ENCODE results near the gene VIP.
"Not testable (repeated sequence)": the region's sequence is repeated elsewhere in the genome, so short reads cannot be mapped to it uniquely, and the experiment has no call there.

The VIP gene

GRCh38 chr6:152750694-152751093 is at the start of gene VIP:
VIP (plus strand) TSS chr6:152750797; CDS start chr6:152752178, 1,381 bp downstream.
- no peaks in the 10 kb centered on the region for H3K4me1 Mint-ChIP-seq
- ATAC-seq (replicated peaks) (peak in 1 of 2 donors; percentile 19), DNase-seq (no peak)
- no peaks in the 10 kb centered on the region for H3K9me3 Mint-ChIP-seq
- peaks cover 0 to 5% of the 10 kb centered on the region in 2 donors for H3K27me3 Mint-ChIP-seq
- no peak within 1 kb of the TSS for H3K4me3 Mint-ChIP-seq
- no peak within 1 kb of the TSS for H3K27ac Mint-ChIP-seq
- H3K36me3 Mint-ChIP-seq: no peaks in the 10 kb centered on the region

- ATAC-seq (replicated peaks): peak in 1 of 2 donors; percentile 23
- no peak overlapping the region for H3K4me3 Mint-ChIP-seq
Observed at GRCh38 chr6:152701081-152701862, 49.3 kb upstream of the VIP start.

GRCh38 chr6:152701863-152702401 is 48.7 kb upstream of the VIP start:
- Mint-ChIP-seq H3K4me1 (no peaks in the 10 kb centered on the region), H3K9me3 (no peaks in the 10 kb centered on the region), H3K36me3 (no peaks in the 10 kb centered on the region), H3K27me3 (peaks cover 11 to 15% of the 10 kb centered on the region in 2 donors), H3K27ac (no peak overlapping the region), H3K4me3 (no peak overlapping the region)
- ATAC-seq (replicated peaks) (peak in 1 of 2 donors; percentile 31), DNase-seq (no peak)

More at GRCh38 chr6:152701081-152701862, 49.3 kb upstream of the VIP start:
- Mint-ChIP-seq H3K27me3 (peaks cover 11 to 15% of the 10 kb centered on the region in 2 donors), H3K36me3 (no peaks in the 10 kb centered on the region), H3K9me3 (no peaks in the 10 kb centered on the region), H3K4me1 (no peaks in the 10 kb centered on the region), H3K27ac (no peak overlapping the region)
- DNase-seq: no peak

- not testable (repeated sequence) for ATAC-seq (replicated peaks); H3K4me1 Mint-ChIP-seq; H3K9me3 Mint-ChIP-seq; H3K36me3 Mint-ChIP-seq; H3K4me3 Mint-ChIP-seq; H3K27ac Mint-ChIP-seq; DNase-seq
- H3K27me3 Mint-ChIP-seq: peaks cover 11% of the 10 kb centered on the region in 2 donors
Observed at GRCh38 chr6:152703750-152704149, 46.8 kb upstream of the VIP start.

GRCh38 chr6:152705327-152705726 is 45.3 kb upstream of the VIP start:
- peaks cover 10% of the 10 kb centered on the region in 2 donors for H3K27me3 Mint-ChIP-seq
- DNase-seq (no peak), ATAC-seq (replicated peaks) (no peak)
- H3K27ac Mint-ChIP-seq: no peak overlapping the region
- H3K36me3 Mint-ChIP-seq: no peaks in the 10 kb centered on the region
- H3K4me1 Mint-ChIP-seq: no peaks in the 10 kb centered on the region
- no peak overlapping the region for H3K4me3 Mint-ChIP-seq
- H3K9me3 Mint-ChIP-seq: peaks cover 0 to 6% of the 10 kb centered on the region in 2 donors

- Mint-ChIP-seq H3K27me3 (no peaks in the 10 kb centered on the region), H3K36me3 (no peaks in the 10 kb centered on the region), H3K27ac (no peak overlapping the region), H3K9me3 (peaks cover 6 to 9% of the 10 kb centered on the region in 2 donors), H3K4me3 (no peak overlapping the region), H3K4me1 (no peaks in the 10 kb centered on the region)
- ATAC-seq (replicated peaks): no peak
- DNase-seq: no peak
Observed at GRCh38 chr6:152716322-152716721, 34.3 kb upstream of the VIP start.

- DNase-seq: no peak
- H3K9me3 Mint-ChIP-seq: peaks cover 0 to 1% of the 10 kb centered on the region in 2 donors
- no peak for ATAC-seq (replicated peaks)
- no peak overlapping the region for H3K4me3 Mint-ChIP-seq
- no peaks in the 10 kb centered on the region for H3K4me1 Mint-ChIP-seq
- no peaks in the 10 kb centered on the region for H3K27me3 Mint-ChIP-seq
- H3K36me3 Mint-ChIP-seq: no peaks in the 10 kb centered on the region
- H3K27ac Mint-ChIP-seq: no peak overlapping the region
Observed at GRCh38 chr6:152720974-152721373, 29.6 kb upstream of the VIP start.

- DNase-seq (no peak), ATAC-seq (replicated peaks) (no peak)
- Mint-ChIP-seq H3K4me1 (no peaks in the 10 kb centered on the region), H3K36me3 (no peaks in the 10 kb centered on the region), H3K27me3 (no peaks in the 10 kb centered on the region), H3K27ac (no peak overlapping the region), H3K4me3 (no peak overlapping the region), H3K9me3 (peaks cover 0 to 1% of the 10 kb centered on the region in 2 donors)
Observed at GRCh38 chr6:152721956-152722355, 28.6 kb upstream of the VIP start.

GRCh38 chr6:152723398-152723797 is 27.2 kb upstream of the VIP start:
- DNase-seq (no peak), ATAC-seq (replicated peaks) (no peak)
- Mint-ChIP-seq H3K36me3 (no peaks in the 10 kb centered on the region), H3K9me3 (peaks cover 0 to 1% of the 10 kb centered on the region in 2 donors), H3K4me1 (no peaks in the 10 kb centered on the region), H3K27me3 (no peaks in the 10 kb centered on the region), H3K4me3 (no peak overlapping the region), H3K27ac (no peak overlapping the region)

GRCh38 chr6:152726313-152726712 is 24.3 kb upstream of the VIP start:
- H3K4me1 Mint-ChIP-seq: no peaks in the 10 kb centered on the region

GRCh38 chr6:152727507-152727906 is 23.1 kb upstream of the VIP start:
- Mint-ChIP-seq H3K4me3 (no peak overlapping the region), H3K9me3 (peaks cover 0 to 1% of the 10 kb centered on the region in 2 donors), H3K36me3 (no peaks in the 10 kb centered on the region), H3K27me3 (no peaks in the 10 kb centered on the region), H3K4me1 (no peaks in the 10 kb centered on the region), H3K27ac (no peak overlapping the region)
- DNase-seq (no peak), ATAC-seq (replicated peaks) (no peak)

More at GRCh38 chr6:152726313-152726712, 24.3 kb upstream of the VIP start:
- Mint-ChIP-seq H3K27me3 (no peaks in the 10 kb centered on the region), H3K27ac (no peak overlapping the region), H3K4me3 (no peak overlapping the region), H3K9me3 (peaks cover 0 to 3% of the 10 kb centered on the region in 2 donors), H3K36me3 (no peaks in the 10 kb centered on the region)
- DNase-seq: no peak
- no peak for ATAC-seq (replicated peaks)

- Mint-ChIP-seq H3K27me3 (no peaks in the 10 kb centered on the region), H3K4me1 (no peaks in the 10 kb centered on the region), H3K9me3 (peaks cover 0 to 3% of the 10 kb centered on the region in 2 donors), H3K4me3 (no peak overlapping the region), H3K27ac (no peak overlapping the region), H3K36me3 (no peaks in the 10 kb centered on the region)
- ATAC-seq (replicated peaks) (no peak), DNase-seq (no peak)
Observed at GRCh38 chr6:152734630-152735029, 16.0 kb upstream of the VIP start.

- Mint-ChIP-seq H3K4me1 (no peaks in the 10 kb centered on the region), H3K27ac (no peak overlapping the region), H3K27me3 (no peaks in the 10 kb centered on the region), H3K9me3 (peaks cover 0 to 1% of the 10 kb centered on the region in 2 donors), H3K36me3 (no peaks in the 10 kb centered on the region), H3K4me3 (no peak overlapping the region)
- no peak for ATAC-seq (replicated peaks)
- DNase-seq: no peak
Observed at GRCh38 chr6:152736687-152737273, 13.8 kb upstream of the VIP start.

- H3K36me3 Mint-ChIP-seq: no peaks in the 10 kb centered on the region
- no peaks in the 10 kb centered on the region for H3K4me1 Mint-ChIP-seq
- DNase-seq (no peak), ATAC-seq (replicated peaks) (no peak)
- H3K9me3 Mint-ChIP-seq: no peaks in the 10 kb centered on the region
- no peak overlapping the region for H3K4me3 Mint-ChIP-seq
- no peak overlapping the region for H3K27ac Mint-ChIP-seq
- peaks cover 0 to 5% of the 10 kb centered on the region in 2 donors for H3K27me3 Mint-ChIP-seq
Observed at GRCh38 chr6:152745509-152746171, 5.0 kb upstream of the VIP start.
